BE2C (cell line): Measurements from ENCODE around the gene SIPA1.

Experiments
- DNase-seq: peaks from one replicate; pipeline ENCODE4 v3.0.0-alpha.2; 2020
- H3K27me3 ChIP-seq: fragments of 250-450 bp; sonication (Bioruptor Pico); 2 replicates; pipeline ENCODE4 v1.5.1; 2020; ENCODE audit warnings: mild to moderate bottlenecking
- H3K36me3 ChIP-seq: fragments of 250-450 bp; sonication (Bioruptor Pico); 2 replicates; pipeline ENCODE4 v1.5.1; 2020; ENCODE audit warnings: mild to moderate bottlenecking
- H3K4me1 ChIP-seq: fragments of 250-450 bp; sonication (Bioruptor Pico); 2 replicates; pipeline ENCODE4 v1.5.1; 2020
- H3K4me3 ChIP-seq: 2 replicates; pipeline ENCODE4 v1.5.1; 2011; ENCODE audit warnings: low read depth, low read length
- H3K9me3 ChIP-seq: fragments of 250-450 bp; sonication (Bioruptor Pico); 2 replicates; pipeline ENCODE4 v1.5.1; 2020
- CTCF ChIP-seq: IDR thresholded peaks from 2 replicates; pipeline ENCODE4 v1.5.1; 2012; ENCODE audit warnings: mild to moderate bottlenecking, low read depth, low read length

SIPA1 gene

GRCh38 chr11:65645710-65646109, 7.8 kb downstream of the SIPA1 start:
- Histone ChIP-seq H3K9me3 (no peaks in the 10 kb centered on the region), H3K4me3 (no peak overlapping the region), H3K4me1 (no peaks in the 10 kb centered on the region), H3K27me3 (no peaks in the 10 kb centered on the region), H3K36me3 (no peaks in the 10 kb centered on the region)
- DNase-seq = no peak
- no peak for TF ChIP-seq CTCF

- no peak for TF ChIP-seq CTCF
- Histone ChIP-seq H3K27me3 (no peaks in the 10 kb centered on the region), H3K36me3 (no peaks in the 10 kb centered on the region), H3K4me3 (no peak overlapping the region), H3K4me1 (no peaks in the 10 kb centered on the region), H3K9me3 (no peaks in the 10 kb centered on the region)
- no peak for DNase-seq
Measured at GRCh38 chr11:65646288-65646957, 8.5 kb downstream of the SIPA1 start.

- peaks cover 6% of the 10 kb centered on the region; the same call in 1 of the 2 replicates for H3K4me1 ChIP-seq
- H3K36me3 ChIP-seq = no peaks in the 10 kb centered on the region
- H3K4me3 ChIP-seq = peak overlapping the region; percentile 16
- TF ChIP-seq CTCF = no peak
- no peaks in the 10 kb centered on the region for H3K27me3 ChIP-seq
- peak; percentile 56 for DNase-seq
- H3K9me3 ChIP-seq = no peaks in the 10 kb centered on the region
Measured at GRCh38 chr11:65646958-65647701, 9.2 kb downstream of the SIPA1 start.

- TF ChIP-seq CTCF = no peak
- Histone ChIP-seq H3K9me3 (no peaks in the 10 kb centered on the region), H3K4me1 (peaks cover 11% of the 10 kb centered on the region)
Measured at GRCh38 chr11:65648997-65649493, 11.1 kb downstream of the SIPA1 start.

GRCh38 chr11:65649656-65650546, 12.0 kb downstream of the SIPA1 start:
- no peak for DNase-seq
- Histone ChIP-seq H3K4me3 (no peak overlapping the region), H3K27me3 (no peaks in the 10 kb centered on the region), H3K9me3 (no peaks in the 10 kb centered on the region), H3K36me3 (no peaks in the 10 kb centered on the region), H3K4me1 (peaks cover 11% of the 10 kb centered on the region)
- TF ChIP-seq CTCF = no peak

More at GRCh38 chr11:65648997-65649493, 11.1 kb downstream of the SIPA1 start:
- Histone ChIP-seq H3K4me3 (no peak overlapping the region), H3K36me3 (no peaks in the 10 kb centered on the region), H3K27me3 (no peaks in the 10 kb centered on the region)
- no peak for DNase-seq
